ENCODE results near the gene TAGAP. TPM values are rescaled to one million over a fixed set of nuclear protein-coding genes. Genes with fewer than 3 reads are reported as not detected.
"Not testable (repeated sequence)": the region's sequence is repeated elsewhere in the genome, so short reads cannot be mapped to it uniquely, and the experiment has no call there.

Gene TAGAP
- total RNA-seq, 4 donors from 2014 or later = 1.2 to 1.9 (median 1.5) TPM

DNA sequence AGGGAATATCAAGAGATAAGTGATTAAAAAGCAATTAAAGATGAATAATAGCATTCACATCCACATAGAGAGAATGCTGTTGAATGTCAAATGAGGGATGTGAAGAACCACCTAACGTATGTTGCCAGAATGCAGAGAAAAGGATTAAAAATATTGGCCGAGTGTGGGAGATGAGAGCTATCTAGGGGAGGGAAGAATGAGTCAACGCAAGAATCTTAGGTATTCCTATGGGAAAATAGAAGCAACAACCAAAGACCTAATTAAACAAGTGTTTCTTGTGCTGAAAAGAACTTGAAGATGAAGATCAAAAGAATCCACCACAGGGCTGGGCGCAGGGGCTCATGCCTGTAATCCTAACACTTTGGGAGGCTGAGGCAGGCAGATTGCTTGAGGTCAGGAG, 32.6 kb downstream of the TAGAP start:
- DNase-seq (ENCODE audit: low spot score in 2 of 2) = no peak
- TF ChIP-seq POLR2AphosphoS5 (IDR thresholded peaks at IDR 0.05) (no peak), EP300 (IDR thresholded peaks at IDR 0.05) (no peak), POLR2A (IDR thresholded peaks at IDR 0.05) (no peak)
- TF ChIP-seq, protein P1, sequence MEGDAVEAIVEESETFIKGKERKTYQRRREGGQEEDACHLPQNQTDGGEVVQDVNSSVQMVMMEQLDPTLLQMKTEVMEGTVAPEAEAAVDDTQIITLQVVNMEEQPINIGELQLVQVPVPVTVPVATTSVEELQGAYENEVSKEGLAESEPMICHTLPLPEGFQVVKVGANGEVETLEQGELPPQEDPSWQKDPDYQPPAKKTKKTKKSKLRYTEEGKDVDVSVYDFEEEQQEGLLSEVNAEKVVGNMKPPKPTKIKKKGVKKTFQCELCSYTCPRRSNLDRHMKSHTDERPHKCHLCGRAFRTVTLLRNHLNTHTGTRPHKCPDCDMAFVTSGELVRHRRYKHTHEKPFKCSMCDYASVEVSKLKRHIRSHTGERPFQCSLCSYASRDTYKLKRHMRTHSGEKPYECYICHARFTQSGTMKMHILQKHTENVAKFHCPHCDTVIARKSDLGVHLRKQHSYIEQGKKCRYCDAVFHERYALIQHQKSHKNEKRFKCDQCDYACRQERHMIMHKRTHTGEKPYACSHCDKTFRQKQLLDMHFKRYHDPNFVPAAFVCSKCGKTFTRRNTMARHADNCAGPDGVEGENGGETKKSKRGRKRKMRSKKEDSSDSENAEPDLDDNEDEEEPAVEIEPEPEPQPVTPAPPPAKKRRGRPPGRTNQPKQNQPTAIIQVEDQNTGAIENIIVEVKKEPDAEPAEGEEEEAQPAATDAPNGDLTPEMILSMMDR (IDR thresholded peaks at IDR 0.05) = no peak
- 91% methylated on average over 4 of the region's 4 CpGs for WGBS

GRCh38 chr6:159010037-159010612, 34.7 kb downstream of the TAGAP start:
- not testable (repeated sequence) for DNase-seq (ENCODE audit: low spot score in 2 of 2); H3K36me3 ChIP-seq; H3K4me3 ChIP-seq; H3K9me3 ChIP-seq; H3K4me1 ChIP-seq; H3K27ac ChIP-seq; H3K27me3 ChIP-seq
- 80% methylated on average over 7 of the region's 7 CpGs for WGBS

More for the DNA sequence above, 32.6 kb downstream of the TAGAP start:
- Histone ChIP-seq H3K27ac (no peak overlapping the region), H3K27me3 (no peaks in the 10 kb centered on the region), H3K9me3 (no peaks in the 10 kb centered on the region), H3K4me3 (no peak overlapping the region), H3K36me3 (no peaks in the 10 kb centered on the region), H3K4me1 (peaks cover 3% of the 10 kb centered on the region)

DNA sequence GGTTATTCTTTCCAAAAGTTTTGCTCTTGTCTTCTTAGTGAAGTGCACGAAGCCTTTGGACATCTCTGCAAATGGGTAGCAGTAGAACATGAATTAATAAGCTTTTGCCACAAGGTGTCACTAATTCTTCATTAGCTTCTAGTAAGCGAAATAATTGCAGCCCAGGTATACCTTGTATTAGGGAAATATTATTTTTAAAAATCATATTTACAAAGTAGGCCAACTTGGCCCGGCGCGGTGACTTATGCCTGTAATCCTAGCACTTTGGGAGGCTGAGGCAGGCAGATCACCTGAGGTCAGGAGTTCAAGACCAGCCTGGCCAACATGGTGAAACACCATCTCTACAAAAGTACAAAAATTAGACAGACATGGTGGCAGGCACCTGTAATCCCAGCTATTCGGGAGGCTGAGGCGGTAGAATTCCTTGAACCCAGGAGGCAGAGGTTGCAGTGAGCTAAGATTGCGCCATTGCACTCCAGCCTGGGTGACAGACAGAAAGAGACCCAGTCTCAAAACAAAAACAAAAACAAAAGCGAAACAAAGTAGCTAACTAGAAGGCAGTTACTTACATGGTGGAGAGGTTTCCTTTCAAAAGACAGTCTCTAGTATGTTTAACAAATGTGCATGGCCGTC, 36.0 kb downstream of the TAGAP start:
- Histone ChIP-seq H3K27ac (no peak overlapping the region), H3K4me1 (peaks cover 3% of the 10 kb centered on the region), H3K4me3 (no peak overlapping the region), H3K36me3 (no peaks in the 10 kb centered on the region), H3K9me3 (no peaks in the 10 kb centered on the region), H3K27me3 (no peaks in the 10 kb centered on the region)
- no peak for DNase-seq (ENCODE audit: low spot score in 2 of 2)
- TF ChIP-seq POLR2AphosphoS5 (IDR thresholded peaks at IDR 0.05) = no peak
- TF ChIP-seq, protein P1 (IDR thresholded peaks at IDR 0.05) = peak; percentile 19 to 35
- 71% methylated on average over 10 of the region's 10 CpGs for WGBS

DNA sequence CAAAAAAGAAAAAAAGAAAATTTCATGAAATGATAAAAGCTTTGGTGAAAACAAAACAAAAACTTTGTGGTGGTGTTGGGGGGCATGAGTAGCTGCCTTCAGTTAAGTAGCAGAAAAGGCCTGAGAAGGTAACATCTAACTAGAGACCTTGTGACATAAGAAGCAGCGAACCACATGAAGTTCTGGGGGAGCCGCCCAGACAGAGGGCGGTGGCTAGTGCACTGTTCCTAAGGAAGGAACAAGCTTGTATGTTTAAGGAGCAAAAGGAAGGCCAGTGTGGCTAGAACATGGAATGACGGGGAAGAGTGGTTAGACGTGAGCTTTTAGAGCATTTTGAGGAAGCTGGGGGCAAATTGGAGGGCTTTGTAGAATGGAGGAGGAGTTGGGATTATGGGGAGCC, 37.3 kb downstream of the TAGAP start:
- Histone ChIP-seq H3K4me3 (no peak overlapping the region), H3K27me3 (no peaks in the 10 kb centered on the region), H3K36me3 (no peaks in the 10 kb centered on the region), H3K27ac (no peak overlapping the region), H3K9me3 (no peaks in the 10 kb centered on the region), H3K4me1 (peaks cover 3% of the 10 kb centered on the region)
- DNase-seq (ENCODE audit: low spot score in 2 of 2) = no peak
- WGBS = 81% methylated on average over 5 of the region's 5 CpGs
- no peak for TF ChIP-seq EP300 (IDR thresholded peaks at IDR 0.05)
- TF ChIP-seq POLR2A (IDR thresholded peaks at IDR 0.05) = no peak
- TF ChIP-seq POLR2AphosphoS5 (IDR thresholded peaks at IDR 0.05) = no peak
- TF ChIP-seq, protein P1 (IDR thresholded peaks at IDR 0.05) = no peak

- TF ChIP-seq EP300 (IDR thresholded peaks at IDR 0.05) = no peak
- no peak for TF ChIP-seq POLR2AphosphoS5 (IDR thresholded peaks at IDR 0.05)
- TF ChIP-seq, protein P1 (IDR thresholded peaks at IDR 0.05) = no peak
- no peak for TF ChIP-seq POLR2A (IDR thresholded peaks at IDR 0.05)
- 89% methylated on average over 5 of the region's 5 CpGs for WGBS
- no peaks in the 10 kb centered on the region for H3K9me3 ChIP-seq
Measured at GRCh38 chr6:159005436-159005835, 39.4 kb downstream of the TAGAP start.

More at GRCh38 chr6:159005436-159005835, 39.4 kb downstream of the TAGAP start:
- H3K27ac ChIP-seq = no peak overlapping the region
- peaks cover 16% of the 10 kb centered on the region for H3K4me1 ChIP-seq
- no peak for DNase-seq (ENCODE audit: low spot score in 2 of 2)
- H3K4me3 ChIP-seq = no peak overlapping the region
- H3K27me3 ChIP-seq = no peaks in the 10 kb centered on the region
- no peaks in the 10 kb centered on the region for H3K36me3 ChIP-seq

Data from suprapubic skin (tissue), 4 donors.